ENCODE data around the gene AZI2. TPM values are rescaled to one million over a fixed set of nuclear protein-coding genes. Genes with fewer than 3 reads are reported as not detected.

AZI2 gene
- total RNA-seq, 1 experiment from 2014 or later: 31.3 TPM

- CTCF ChIA-PET: interaction anchor here (2.0 kb wide), 1 partner anchor 634 kb away, joined by 5 read pairs; no protein-coding TSS in a partner anchor
- no peak for ATAC-seq
- Mint-ChIP-seq H3K9me3 (no peaks in the 10 kb centered on the region), H3K27ac (no peak overlapping the region), H3K36me3 (no peaks in the 10 kb centered on the region), H3K4me3 (no peak overlapping the region), H3K27me3 (ENCODE audit: low read depth) (no peaks in the 10 kb centered on the region), H3K4me1 (peaks cover 34% of the 10 kb centered on the region)
- DNase-seq (ENCODE audit: low spot score): no peak
- TF ChIP-seq IRF2 (CRISPR knock-in tag; IDR thresholded peaks at IDR 0.05; ENCODE audit: borderline replicate concordance, low read depth): no peak
- no peak for TF ChIP-seq NR3C1 (CRISPR knock-in tag; conservative IDR thresholded peaks at IDR 0.05; ENCODE audit: low read depth)
- TF ChIP-seq HMGXB4 (CRISPR knock-in tag; IDR thresholded peaks at IDR 0.05): no peak
- no peak for TF ChIP-seq NFE2L1 (CRISPR knock-in tag; IDR thresholded peaks at IDR 0.05)
- no peak for TF ChIP-seq ETV6 (CRISPR knock-in tag; IDR thresholded peaks at IDR 0.05)
- no peak for TF ChIP-seq FOXK1 (CRISPR knock-in tag; IDR thresholded peaks at IDR 0.05)
- no peak for TF ChIP-seq ZNF317 (CRISPR knock-in tag; IDR thresholded peaks at IDR 0.05; ENCODE audit: borderline replicate concordance, low read depth)
- TF ChIP-seq OVOL2 (CRISPR knock-in tag; IDR thresholded peaks at IDR 0.05; ENCODE audit: borderline replicate concordance): no peak
- TF ChIP-seq HMGA2 (CRISPR knock-in tag; IDR thresholded peaks at IDR 0.05): no peak
- no peak for TF ChIP-seq TCF7 (CRISPR knock-in tag; IDR thresholded peaks at IDR 0.05; ENCODE audit: low read depth)
- TF ChIP-seq SMAD4 (CRISPR knock-in tag; IDR thresholded peaks at IDR 0.05): no peak
- TF ChIP-seq PREB (CRISPR knock-in tag; IDR thresholded peaks at IDR 0.05; ENCODE audit: borderline replicate concordance): no peak
- TF ChIP-seq CREB1 (CRISPR knock-in tag; IDR thresholded peaks at IDR 0.05): no peak
- no peak for TF ChIP-seq NR1H2 (CRISPR knock-in tag; IDR thresholded peaks at IDR 0.05)
- TF ChIP-seq AR (CRISPR knock-in tag; IDR thresholded peaks at IDR 0.05): no peak
- no peak for TF ChIP-seq USF1 (CRISPR knock-in tag; IDR thresholded peaks at IDR 0.05)
- POLR2A ChIA-PET: no interaction called here
Observed at GRCh38 chr3:28345690-28346089, 2.9 kb downstream of the AZI2 start.

GRCh38 chr3:28343144-28343543, 5.5 kb downstream of the AZI2 start:
- H3K27me3 Mint-ChIP-seq (ENCODE audit: low read depth): no peaks in the 10 kb centered on the region
- H3K4me3 Mint-ChIP-seq: no peak overlapping the region
- ChIA-PET POLR2A (no interaction called here), CTCF (no interaction called here)
- no peaks in the 10 kb centered on the region for H3K9me3 Mint-ChIP-seq
- H3K36me3 Mint-ChIP-seq: peaks cover 10% of the 10 kb centered on the region
- DNase-seq (ENCODE audit: low spot score): no peak
- no peak overlapping the region for H3K27ac Mint-ChIP-seq
- peaks cover 29% of the 10 kb centered on the region for H3K4me1 Mint-ChIP-seq
- no peak for ATAC-seq
- TF ChIP-seq ZMAT4 (CRISPR knock-in tag; IDR thresholded peaks at IDR 0.05) (no peak), AR (CRISPR knock-in tag; IDR thresholded peaks at IDR 0.05) (no peak), TCF7 (CRISPR knock-in tag; IDR thresholded peaks at IDR 0.05; ENCODE audit: low read depth) (no peak), ETV6 (CRISPR knock-in tag; IDR thresholded peaks at IDR 0.05) (no peak), TEAD1 (CRISPR knock-in tag; IDR thresholded peaks at IDR 0.05) (no peak), ZNF263 (CRISPR knock-in tag; IDR thresholded peaks at IDR 0.05; ENCODE audit: low read depth) (no peak), ZBTB21 (CRISPR knock-in tag; IDR thresholded peaks at IDR 0.05; ENCODE audit: borderline replicate concordance) (no peak), HMGXB4 (CRISPR knock-in tag; IDR thresholded peaks at IDR 0.05) (no peak), E2F1 (CRISPR knock-in tag; IDR thresholded peaks at IDR 0.05) (no peak)
